HG03060 (cell line): ENCODE results near the gene RSAD2.
"Not testable (repeated sequence)": the region's sequence is repeated elsewhere in the genome, so short reads cannot be mapped to it uniquely, and the experiment has no call there.

Experiments
- ATAC-seq: cut with Tn5 transposase; IDR thresholded peaks from one replicate; pipeline ENCODE4 v1.9.1; 2021; ENCODE audit warnings: low read depth, moderate number of reproducible peaks; ENCODE audit not compliant: unreplicated experiment

Gene RSAD2

DNA sequence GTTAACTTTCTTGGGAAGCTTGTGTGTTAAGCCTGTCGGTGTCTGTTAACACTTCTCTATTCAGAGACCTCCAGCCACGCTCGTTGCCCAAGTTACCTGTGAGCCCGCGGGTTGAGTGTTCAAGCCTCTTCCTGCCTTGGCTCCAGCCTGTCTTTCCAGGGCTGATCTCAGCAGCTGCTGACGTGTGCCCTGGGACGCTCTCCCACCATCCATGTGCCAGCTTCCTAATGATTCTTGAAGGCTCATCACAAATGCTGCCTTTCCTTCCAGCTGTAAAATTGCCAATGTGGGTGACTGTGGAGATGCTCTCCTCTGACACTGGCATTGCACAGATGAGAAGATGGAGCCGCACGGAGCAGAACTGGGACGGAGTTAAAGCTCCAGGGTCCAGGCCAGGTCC is 45.7 kb downstream of the RSAD2 start:
- ATAC-seq, result no peak

DNA sequence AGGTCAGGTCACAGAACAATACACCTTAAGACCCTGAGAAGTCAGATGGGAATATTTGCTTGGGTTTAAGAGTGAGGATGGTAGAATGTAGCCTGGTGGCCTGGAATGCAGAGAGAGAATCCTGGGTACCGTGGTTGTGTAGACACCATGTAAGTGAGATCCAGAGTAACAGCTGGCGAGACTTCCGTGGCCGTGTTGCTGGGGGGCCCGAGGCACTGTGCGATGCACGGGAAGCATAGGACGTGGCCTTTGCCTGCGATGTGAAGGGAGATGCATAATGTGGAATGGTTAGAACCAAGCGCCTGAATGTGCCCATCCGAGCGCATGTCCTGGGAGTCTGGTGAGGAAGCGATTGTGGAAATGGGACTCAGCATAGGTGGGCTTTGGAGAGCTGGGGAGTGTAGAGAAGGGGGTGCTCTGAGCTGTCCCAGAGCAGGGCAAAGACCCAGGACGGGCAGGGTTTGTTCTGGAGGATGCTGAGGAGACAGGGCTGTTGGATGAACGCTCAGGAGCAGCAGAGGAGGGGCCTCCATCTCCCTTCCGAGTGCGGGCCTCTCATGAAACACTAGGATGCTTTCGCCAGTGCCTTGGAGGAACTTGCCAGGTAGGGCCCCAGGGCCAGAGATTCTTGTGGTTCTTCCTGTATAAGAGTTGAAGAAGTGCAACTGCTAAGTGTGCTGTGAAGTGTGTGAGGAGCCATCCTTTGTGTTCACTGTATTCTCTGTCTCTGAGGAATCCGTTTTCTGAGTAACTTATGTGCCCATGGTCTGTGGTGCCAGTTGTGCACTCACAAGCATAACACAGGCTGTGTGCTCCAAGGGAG is 46.7 kb downstream of the RSAD2 start:
- ATAC-seq, result no peak

DNA sequence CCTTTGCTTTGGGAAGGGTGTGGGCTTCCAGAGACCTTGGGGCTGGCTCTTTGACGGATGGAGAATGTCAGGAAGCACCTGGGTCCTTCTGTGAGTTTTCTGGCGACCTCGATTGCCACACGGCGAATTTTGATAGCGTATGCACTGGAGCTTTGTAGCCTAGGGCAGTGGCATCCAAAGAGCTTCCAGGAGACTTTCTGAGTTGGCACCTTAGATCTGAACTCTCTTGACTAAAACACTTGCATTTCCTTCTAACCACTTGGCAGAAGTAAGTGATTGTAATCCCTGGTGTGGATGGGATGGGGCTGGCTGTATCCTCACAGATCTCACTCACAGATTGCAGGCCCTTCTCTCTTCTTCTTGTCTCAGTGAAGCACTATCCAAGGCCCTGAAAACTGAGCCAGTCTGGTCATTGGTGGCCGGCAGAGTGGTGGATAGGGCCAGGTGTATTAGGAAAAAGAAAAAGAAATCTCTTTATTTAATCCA is 47.4 kb downstream of the RSAD2 start:
- ATAC-seq, result no peak

DNA sequence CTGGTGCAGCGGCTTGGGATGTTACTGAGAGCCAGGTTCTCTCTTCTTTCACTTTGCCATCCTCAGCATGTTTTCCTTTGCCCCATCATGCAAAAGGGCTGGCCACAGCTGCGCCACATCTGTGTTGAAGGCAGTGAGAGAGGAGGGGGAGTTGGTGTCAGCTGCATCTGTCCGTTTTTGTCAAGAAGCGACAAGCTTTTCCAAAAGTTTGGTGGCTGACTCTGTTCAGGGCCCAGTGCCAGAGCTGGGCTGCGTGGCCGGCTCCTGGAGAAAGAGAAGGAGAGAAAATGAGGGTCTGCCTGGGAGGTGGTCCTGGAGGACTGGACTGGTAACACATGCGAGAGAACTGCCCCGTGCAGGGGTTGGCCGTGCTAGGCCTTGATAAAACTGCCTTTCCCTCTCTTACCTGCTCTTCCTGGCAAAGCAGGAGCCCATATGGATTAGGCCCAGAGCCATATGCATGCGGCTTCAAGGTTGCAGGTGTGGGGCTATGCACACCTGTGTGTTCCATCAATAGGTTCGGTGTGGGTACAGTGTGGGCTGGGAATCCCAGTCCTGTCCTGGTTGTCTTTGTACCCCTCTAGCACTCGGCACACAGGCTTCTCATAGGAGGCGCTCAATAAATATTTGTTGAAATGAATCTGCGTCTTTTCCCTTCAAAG is 48.6 kb downstream of the RSAD2 start:
- no peak for ATAC-seq

DNA sequence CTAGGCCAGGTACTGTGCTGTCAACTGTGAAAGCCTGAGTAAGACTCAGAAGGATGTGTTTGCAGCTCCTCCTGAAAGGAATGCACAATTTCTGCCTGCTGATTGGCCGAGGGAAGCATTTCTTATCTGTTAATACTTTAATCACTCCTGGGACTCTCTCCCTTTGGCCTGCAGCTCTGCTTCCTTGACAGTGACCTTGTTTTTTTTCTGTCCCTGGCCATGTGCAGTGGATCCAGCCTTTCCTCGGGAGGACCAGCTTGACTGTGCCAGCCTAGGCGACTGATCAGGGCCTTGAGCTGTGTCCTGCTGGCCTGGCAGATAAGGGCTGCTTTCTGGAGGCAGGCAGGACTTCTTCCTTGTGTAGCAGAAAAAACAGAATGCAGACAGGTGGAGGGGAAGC is 49.6 kb downstream of the RSAD2 start:
- no peak for ATAC-seq

DNA sequence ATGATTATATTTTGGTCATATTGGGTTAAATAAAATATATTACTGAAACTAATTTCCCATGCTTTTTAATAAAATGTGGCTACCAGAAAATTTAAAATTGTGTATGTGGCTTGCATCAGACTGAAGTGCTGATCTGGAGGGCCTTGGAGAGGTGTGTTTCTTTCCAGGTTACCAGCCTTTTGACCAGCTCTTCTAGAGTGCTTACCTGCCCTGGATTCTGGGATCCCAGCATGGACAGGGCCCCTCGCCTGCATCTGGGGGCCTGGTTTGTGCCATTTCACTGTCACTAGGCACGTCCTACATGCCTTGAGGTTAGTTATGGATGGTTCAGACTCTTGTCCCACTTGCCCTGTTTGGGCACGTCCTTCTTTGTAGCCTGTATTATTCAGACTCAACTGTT is 50.2 kb downstream of the RSAD2 start:
- ATAC-seq, result no peak

DNA sequence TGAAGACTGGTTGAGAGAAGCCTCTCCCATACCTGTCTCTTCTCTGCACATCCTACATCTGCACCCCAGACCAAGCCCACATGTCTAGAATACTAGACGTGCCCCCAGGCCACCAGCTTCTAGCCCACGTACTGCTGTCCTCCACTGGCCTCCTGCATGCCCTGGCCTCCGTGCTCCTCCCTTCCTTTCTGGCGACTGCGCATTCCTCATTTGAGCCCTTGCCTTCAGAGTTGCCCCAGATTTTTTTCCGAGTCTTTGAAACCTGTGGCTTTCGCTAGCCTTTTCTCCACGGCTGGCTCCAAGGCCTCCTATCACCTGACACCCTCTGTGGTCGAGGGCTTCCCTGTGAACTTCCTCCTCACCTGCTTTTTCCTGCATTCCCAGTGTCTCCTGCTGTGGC is 50.9 kb downstream of the RSAD2 start:
- no peak for ATAC-seq

DNA sequence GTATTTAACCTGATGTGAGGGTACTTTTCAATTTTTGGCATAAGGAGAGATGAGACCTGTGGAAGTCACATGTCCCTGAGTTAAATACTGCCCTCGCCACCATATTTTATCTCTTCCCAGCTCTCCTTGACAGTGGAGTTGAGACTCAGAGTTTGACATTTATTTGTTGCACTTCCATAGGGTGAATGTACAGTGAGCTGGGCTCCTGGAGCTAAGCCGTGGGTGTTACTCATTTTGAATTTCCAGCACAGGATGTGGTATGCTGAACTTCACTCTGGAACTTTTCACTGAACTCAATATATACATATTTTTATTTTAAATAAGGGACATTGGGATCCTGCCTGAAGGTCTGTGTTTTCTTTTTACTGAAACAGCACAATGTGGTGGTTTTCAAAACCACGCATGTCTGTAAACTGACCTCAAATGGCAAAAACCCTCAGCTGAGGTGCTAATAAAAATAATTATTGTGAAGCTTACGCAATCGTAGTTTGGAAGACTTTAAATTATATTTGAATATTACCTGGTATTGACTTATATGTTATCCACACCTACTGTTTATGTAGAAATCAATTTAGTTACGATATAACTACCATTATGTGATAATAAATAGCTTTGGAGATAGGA is 51.7 kb downstream of the RSAD2 start:
- no peak for ATAC-seq

DNA sequence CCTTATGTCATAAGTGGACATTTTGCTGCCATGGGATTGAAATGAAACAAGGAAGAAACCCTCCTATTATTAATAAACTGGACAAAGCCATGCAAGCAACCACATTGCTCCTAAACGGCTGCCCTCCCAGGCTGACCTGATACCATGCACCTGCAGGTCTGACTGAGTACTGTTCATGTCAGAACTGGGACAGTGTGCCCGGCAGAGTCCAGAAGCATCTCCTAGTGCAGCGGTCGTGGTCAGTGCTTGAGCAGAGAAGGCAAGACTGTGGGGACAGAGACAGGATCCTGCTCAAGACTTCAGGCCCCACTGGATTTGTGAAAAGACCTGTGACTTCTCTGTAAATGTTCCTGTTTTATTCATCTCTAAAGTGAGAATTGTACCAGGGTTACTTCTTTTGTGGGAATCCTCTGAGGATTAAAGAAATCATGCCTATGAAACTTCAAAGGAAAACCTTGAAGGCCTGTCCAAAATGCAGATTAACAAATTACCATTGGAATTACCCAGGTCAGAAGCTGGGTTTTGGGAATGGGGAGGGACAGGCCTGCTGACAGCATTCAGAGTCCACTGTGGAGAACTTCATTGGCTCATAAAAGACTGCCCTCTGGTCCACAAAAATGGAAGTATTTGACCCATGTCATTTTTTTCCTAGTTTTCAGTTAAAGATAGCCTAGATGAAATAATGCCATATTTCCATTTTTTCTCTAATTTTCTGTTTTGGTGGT is 53.5 kb downstream of the RSAD2 start:
- no peak for ATAC-seq

DNA sequence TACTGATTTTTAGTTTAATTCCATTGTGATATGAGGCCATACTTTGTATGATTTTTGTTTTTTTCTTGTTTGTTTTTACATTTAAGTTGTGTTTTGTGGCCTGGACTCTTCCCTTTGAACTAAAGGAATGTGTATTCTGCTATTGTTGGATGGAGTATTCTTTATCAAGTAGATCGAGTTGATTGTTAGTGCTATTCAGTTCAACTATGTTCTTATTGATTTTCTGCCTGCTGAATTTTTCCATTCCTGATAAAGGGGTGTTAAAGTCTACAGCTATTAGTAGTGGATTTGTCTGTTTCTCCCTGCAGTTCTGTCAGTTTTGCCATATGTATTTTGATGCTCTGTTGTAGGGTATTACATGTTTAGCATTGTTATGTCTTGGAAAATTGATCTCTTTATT is 54.2 kb downstream of the RSAD2 start:
- no peak for ATAC-seq

DNA sequence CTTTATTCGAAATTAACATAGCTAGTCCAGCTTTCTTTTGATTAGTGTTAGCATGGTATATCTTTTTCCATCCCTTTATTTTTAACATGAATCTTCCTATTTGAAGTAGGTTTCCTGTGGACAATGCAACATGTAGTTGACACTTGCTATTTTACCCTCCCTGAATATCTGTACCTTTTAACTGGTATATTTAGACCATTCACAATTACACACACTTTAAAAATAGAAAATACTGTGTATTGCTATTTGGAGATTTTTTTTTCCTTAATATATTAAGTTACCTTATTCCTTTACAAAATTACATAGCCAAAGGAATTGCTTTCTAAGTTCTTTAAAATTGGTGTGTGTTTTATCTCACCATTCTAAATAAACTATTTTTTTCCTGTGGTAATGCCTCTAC is 54.6 kb downstream of the RSAD2 start:
- ATAC-seq, result no peak

DNA sequence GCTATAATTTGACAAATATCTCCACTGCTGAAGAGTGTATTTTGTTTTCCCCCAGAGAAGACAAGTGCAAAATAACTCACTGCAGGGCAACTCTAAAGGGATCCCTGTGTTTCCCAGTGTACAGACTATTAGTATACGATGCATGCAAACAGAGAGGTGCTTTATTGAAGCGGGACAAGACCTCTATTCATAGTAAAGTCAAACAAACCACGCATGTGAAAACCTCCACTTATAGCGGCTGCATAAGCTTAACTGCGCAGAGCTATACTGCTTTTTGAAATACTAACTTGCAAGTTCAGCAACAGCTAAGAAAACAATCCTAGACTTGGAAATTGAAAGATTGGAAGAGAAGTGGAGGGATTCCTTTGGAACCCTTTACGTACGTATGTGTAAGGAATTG is 55.3 kb downstream of the RSAD2 start:
- no peak for ATAC-seq

DNA sequence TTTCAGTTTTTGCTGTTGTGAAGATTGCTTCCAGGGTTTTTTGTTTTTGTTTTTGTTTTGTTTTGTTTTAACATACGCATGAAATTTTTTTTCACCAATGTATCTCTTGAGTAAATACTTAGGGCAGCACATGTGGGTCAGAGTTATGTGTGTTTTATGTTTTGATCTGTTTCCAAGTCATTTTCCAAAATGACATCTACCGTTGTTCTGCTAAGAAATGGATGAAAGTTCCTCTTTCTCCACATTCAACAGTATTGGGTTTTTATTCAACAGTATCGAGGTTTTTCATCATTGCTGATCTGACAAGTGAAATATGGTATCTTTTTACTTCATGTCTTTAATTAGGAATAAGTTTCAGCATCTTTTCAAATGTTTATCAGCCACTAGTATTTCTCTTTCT is 56.3 kb downstream of the RSAD2 start:
- no peak for ATAC-seq

DNA sequence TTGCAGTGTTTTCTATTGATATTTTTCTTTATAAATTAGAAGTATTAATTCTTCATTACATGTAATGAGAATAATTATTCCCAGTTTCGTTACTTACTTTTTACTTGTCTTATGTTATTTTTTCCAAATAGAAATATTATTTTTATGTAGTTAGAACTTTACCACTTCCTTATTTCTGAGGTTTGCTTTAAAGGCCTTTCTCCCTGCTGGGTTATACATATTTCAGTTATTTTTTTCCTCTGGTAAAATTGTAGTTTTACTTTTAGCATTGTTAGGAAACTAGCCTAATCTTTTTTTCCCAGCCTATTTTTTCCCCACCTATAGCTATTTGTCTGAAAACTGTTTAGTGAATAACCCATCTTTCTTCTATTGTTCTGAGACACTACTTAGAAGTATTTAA is 56.8 kb downstream of the RSAD2 start:
- ATAC-seq, result no peak

DNA sequence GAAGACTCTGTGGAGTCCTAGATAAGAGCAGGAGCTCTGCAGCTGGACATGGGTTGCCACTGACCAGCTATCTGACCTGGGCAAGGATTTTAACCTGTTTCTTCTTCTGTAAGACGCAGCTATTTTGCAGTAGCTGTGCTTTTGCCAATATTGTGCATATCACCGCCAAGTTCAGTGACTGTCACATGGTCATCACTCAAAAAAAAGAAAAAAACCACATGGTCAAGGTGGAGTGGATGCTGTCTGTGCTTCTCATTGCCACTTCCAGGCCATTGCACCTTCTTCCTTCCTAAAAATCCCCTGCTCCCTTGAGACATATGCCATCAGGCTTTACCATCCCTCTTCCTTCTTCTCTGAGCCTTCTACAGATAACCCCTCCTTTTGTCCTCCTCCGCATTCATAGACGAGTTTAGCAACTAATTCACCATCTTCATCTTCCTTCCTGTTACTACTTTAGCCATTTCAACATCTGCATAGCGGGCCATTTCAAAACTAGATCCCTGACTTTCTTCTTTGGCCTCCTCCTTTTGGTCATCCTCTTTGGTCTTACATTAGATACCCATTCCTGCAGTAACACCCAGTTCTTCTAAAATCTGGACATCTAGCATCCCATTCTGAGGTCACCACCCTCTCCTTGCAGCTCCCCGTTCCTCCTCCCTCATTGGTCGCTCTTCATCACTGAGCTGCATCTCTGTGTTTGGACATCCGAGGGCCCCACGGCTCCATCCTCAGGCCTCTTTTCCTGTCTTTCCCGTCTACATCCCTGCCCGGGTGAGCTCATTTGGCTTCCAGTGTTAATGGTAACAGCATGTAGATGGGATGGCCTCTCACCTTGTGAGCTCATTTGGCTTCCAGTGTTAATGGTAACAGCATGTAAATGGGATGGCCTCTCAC is 57.4 kb downstream of the RSAD2 start:
- no peak for ATAC-seq

DNA sequence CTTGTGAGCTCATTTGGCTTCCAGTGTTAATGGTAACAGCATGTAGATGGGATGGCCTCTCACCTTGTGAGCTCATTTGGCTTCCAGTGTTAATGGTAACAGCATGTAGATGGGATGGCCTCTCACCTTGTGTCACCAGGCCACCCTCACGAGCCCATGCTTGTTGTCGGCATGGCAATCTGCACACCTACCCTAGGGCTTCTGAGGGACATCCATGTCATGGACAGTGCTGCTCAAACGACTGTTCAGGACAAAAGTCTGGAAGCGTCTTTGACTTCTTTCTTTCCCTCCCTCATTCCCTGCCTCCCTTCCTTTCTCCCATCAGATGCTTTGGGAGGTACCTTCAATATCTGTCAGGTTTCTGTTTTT is 58.1 kb downstream of the RSAD2 start:
- ATAC-seq, result not testable (repeated sequence)

DNA sequence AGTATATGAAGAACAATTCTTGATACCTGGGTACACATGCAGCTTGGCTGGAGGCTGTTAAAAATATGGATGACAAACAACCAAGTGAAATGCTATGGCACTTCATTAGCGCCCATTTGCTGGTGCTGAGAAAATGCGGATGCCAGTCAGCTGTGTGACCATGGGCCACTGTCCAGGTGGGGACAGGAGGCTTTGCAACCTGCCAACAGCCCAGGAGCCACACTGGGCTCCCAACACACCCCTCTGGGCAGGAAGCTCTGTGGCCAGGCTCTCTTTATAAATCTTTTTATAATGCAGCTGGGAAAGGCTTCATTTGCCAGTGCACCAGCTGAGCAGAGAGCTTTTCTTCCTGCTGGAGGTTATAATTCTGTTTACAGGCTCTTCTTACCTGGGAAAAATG is 59.6 kb downstream of the RSAD2 start:
- ATAC-seq, result no peak

DNA sequence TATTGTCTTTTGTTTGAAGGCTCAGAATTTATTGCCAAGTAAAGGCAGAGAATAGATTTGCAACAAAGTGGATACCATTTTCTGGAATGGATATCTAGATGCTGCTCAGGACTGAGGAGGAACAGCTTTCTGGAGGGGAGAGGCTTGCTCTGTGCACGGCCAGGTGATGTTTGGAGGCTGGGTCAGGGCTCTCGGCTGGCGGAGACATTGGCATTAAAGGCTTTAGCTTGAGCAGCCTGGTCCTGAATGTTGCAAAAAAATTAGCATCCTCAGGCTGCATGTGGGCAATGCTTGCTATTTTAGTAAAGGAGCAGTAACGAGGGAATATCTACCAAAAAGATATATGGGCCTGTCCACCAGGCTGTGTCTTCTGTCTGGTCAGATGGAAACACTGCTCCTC is 60.0 kb downstream of the RSAD2 start:
- ATAC-seq, result no peak

DNA sequence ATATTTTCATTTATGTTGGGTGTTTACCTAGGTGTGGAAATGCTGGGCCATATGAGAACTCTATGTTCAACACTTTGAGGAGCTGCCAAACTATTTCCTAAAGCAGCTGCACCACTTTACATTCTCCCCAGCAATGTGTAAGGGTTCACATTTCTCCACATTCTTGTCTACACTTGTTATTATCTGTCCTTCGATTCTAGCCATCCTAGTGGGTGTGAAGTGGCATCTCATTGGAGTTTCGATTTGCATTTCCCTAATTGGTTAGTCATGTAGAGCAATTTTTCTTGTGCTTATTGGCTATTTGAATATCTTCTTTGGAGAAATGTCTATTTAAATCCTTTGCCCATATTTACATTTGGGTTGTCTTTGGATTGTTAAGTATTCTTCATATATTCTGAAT is 61.5 kb downstream of the RSAD2 start:
- no peak for ATAC-seq

DNA sequence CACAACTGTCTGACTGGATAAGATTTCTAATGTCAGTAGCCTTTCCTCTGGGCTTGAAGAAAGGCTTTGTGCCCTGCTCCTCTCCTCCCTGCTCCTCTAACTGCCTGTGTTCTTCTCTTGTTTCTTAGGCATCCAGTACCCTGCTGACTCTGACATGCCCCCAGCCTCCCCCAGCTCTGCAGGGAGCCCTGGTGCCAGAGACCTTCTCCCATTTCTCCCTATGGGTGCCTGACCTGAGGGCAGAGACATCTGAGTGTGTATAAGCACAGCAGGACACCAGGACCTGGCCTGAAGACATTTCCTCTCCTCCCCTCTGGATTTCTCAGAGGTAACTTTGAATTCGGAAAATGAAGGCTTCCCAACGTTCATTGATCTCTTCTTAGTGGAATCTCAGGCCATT is 63.2 kb downstream of the RSAD2 start:
- ATAC-seq, result no peak
